Stimulated activated CD4-positive, alpha-beta T cell treated with anti-CD3 and anti-CD28 coated beads, Interleukin-1b, Interleukin-23, amount 100 ng/mL, for 4 hours (primary cell): ENCODE data around the gene PCDHA4.
"Not testable (repeated sequence)": the region's sequence is repeated elsewhere in the genome, so short reads cannot be mapped to it uniquely, and the experiment has no call there.

Source experiments
- DNase-seq, 2 donors: peaks; one replicate each; pipeline ENCODE4 v3.0.0-alpha.2; 2020; ENCODE audit warnings: low read depth in 2 of 2

PCDHA4 gene

DNA sequence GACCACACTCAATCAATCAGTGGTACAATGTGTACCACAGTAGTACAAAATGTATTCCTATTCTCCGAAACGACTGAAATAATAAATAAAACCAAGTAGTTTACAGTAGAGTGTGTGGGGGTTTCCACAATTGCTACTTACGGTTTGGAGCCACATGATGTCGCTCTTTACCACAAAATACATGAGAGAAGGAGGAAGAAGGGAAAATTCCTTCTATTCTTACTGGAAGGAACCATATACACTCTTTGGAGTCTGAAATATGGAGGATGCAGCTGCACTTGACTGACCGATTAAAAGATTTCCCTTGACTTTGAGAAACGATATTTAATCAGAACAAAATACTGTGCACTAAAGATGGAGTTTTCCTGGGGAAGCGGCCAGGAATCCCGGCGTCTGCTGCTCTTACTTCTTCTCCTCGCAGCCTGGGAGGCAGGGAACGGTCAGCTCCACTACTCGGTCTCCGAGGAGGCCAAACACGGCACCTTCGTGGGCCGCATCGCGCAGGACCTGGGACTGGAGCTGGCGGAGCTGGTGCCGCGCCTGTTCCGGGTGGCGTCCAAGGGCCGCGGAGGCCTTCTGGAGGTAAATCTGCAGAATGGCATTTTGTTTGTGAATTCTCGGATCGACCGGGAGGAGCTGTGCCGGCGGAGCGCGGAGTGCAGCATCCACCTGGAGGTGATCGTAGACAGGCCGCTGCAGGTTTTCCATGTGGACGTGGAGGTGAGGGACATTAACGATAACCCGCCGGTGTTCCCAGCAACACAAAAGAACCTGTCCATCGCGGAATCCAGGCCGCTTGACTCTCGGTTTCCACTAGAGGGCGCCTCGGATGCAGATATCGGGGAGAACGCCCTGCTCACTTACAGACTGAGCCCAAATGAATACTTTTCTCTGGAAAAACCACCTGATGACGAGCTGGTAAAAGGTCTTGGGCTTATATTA, at the start of gene PCDHA4:
TSS of gene PCDHA4 (plus strand) at position 235 of the 942 bp plus-strand sequence.
- no peak for DNase-seq

DNA sequence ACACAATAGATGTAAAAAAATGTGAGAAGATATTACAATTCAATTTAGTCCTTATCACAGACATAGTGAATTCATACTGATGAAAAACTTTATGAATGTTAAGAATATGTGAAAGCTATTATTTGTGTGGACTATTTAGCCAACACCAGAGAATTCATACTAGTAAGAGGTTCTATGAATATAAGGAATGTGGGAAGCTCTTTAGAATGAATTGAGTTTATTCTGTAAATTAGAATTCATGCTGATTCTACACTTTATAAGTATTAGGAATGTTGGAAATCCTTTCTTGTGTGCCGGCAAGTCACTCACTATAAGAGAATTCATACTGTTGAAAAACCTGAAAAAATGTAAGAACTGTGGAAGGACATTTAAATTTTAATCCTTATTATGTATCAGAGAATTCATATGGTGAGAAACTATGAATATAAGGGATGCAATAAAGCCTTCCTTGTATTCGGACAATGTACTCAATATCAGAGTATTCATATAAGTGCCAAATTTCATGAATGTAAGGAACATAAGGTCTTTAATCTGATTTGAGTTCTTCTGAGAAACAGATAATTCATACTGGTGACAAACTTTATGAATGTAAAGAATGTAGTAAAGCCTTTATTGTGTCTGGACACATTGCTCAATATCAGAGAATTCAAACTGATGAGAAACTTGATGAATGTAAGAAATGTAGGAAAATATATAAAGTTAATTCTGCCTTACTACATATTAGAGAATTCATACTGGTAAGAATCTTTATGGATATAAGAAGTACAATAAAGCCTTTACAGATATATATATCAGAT, 42.5 kb upstream of the PCDHA4 start:
- no peak for DNase-seq

DNA sequence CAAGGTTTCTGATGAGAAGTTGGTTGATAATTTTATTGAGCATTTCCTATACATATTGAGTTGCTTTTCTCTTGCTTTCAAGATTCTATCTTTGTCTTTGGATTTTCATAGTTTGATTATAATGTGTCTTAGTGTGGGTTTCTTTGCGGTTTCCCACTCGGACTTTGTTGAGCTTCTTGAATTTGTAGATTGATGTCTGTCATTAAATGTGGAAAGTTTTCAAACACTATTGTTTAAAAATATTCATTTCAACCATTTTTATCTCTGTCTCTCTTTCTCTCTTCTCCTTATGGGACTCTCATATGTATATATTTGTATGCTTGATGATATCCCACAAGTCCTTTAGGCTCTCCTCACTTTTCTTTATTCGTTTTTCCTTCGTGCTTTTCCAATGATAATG, 39.4 kb upstream of the PCDHA4 start:
- DNase-seq: no peak

DNA sequence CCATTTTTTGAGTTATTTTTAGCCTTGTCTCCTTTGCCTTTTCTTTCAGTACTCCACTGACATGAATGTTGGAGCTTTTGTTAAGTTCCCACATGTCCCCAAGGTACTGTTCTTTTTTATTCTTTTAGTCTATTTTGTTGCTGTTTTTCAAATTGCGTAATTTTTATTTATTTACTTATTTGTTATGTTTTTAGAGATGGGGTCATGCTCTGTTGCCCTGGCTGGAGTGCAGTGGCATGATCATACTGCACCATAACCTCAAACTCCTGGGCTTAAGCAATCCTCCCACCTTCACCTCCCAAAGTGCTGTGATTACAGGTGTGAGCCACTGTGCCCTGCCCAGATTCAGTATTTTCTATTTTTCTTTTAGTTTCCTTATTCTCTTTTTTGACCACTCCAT, 26.4 kb upstream of the PCDHA4 start:
- no peak for DNase-seq

DNA sequence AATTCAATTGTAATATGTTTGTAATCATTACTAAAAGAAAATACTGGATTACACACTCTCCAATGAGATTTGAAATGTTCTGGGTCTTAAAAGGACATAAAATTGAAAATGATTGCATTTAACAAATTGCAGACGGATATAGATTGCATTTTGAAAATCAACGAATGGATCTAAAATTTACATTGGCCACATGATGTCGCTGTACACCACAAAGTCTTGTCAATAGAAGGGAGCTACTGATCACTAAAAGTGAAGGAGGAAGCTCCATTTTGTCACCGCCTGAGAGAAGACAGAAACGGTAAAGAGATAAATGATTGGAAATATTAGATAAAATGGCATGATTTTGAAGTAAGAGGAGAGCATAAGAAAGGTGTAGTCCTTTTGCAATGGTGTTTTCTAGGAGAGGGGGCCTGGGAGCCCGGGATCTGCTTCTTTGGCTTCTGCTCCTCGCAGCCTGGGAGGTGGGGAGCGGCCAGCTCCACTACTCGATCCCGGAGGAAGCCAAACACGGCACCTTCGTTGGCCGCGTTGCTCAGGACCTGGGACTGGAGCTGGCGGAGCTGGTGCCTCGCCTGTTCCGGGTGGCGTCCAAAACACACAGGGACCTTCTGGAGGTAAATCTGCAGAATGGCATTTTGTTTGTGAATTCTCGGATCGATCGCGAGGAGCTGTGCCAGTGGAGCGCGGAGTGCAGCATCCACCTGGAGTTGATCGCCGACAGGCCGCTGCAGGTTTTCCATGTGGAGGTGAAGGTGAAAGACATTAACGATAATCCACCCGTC, 20.8 kb upstream of the PCDHA4 start, which contains the start of gene PCDHA1:
TSS of gene PCDHA1 (plus strand) at position 236 of the 782 bp plus-strand sequence.
- no peak for DNase-seq

DNA sequence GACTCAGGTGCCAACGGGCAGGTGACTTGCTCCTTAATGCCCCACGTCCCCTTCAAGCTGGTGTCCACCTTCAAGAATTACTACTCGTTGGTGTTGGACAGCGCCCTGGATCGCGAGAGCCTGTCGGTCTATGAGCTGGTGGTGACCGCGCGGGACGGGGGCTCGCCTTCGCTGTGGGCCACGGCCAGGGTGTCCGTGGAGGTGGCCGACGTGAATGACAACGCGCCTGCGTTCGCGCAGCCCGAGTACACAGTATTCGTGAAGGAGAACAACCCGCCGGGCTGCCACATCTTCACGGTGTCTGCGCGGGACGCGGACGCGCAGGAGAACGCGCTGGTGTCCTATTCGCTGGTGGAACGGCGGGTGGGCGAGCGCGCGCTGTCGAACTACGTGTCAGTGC, 19.4 kb upstream of the PCDHA4 start:
- DNase-seq: not testable (repeated sequence)

DNA sequence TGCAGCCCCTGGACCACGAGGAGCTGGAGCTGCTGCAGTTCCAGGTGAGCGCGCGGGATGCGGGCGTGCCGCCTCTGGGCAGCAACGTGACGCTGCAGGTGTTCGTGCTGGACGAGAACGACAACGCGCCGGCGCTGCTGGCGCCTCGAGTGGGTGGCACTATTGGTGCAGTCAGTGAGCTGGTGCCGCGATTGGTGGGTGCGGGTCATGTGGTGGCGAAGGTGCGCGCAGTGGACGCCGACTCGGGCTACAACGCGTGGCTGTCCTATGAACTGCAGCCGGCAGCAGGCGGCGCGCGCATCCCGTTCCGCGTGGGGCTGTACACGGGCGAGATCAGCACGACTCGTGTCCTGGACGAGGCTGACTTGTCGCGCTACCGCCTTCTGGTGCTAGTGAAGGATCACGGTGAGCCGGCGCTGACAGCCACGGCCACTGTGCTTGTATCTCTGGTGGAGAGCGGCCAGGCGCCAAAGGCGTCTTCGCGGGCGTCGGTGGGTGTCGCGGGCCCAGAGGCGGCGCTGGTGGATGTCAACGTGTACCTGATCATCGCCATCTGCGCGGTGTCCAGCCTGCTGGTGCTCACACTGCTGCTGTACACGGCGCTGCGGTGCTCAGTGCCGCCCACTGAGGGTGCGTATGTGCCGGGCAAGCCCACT, 18.9 kb upstream of the PCDHA4 start:
- not testable (repeated sequence) for DNase-seq

DNA sequence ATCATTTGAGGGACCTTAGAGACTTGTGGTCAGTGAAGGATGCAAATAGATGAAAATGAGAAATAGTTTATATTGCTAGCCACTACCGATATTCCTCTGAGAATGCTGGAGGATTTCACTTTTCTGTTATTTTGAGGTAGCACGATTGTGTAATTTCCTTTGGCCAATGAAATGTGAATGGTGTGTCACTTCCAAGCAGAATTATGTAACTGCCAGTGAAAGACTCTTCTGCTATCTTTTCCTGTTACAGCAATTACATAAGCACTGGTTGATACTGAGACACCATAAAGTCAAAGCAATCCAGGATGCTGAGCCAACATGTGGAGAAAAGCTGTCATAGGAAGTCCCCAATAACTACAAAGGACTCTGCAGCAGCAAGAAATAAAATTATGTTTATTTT, 15.8 kb upstream of the PCDHA4 start:
- DNase-seq: no peak

DNA sequence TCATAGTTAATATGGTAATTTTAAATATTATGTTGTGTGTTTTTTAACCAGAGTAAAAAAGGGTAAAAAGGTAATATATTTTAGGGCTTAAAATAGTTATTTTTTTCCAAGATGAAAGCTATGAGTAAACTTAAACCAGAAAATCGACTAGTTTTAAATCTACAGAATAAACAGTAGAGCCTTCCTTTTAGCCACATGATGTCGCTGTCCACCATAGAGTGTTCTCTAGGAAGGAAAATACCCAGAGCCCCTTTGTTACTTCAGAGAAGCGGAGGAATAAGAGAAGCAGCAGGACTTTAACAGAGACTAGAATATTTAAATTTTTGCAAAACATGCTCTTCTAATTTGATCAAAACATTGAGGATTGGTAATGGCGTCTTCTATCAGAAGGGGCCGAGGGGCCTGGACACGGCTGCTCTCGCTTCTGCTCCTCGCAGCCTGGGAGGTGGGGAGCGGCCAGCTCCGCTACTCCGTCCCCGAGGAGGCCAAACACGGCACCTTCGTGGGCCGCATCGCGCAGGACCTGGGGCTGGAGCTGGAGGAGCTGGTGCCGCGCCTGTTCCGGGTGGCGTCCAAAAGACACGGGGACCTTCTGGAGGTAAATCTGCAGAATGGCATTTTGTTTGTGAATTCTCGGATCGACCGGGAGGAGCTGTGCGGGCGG, 12.1 kb upstream of the PCDHA4 start, which contains the start of gene PCDHA2:
TSS of gene PCDHA2 (plus strand) at position 258 of the 664 bp plus-strand sequence.
- no peak for DNase-seq

DNA sequence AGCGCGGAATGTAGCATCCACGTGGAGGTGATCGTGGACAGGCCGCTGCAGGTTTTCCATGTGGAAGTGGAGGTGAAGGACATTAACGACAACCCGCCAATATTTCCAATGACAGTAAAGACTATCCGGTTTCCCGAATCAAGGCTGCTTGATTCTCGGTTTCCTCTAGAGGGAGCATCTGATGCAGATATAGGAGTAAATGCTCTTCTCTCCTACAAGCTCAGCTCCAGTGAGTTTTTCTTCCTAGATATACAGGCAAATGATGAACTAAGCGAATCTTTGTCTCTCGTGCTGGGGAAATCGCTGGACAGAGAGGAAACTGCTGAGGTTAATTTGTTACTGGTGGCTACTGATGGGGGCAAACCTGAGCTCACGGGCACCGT, 11.6 kb upstream of the PCDHA4 start:
- no peak for DNase-seq

DNA sequence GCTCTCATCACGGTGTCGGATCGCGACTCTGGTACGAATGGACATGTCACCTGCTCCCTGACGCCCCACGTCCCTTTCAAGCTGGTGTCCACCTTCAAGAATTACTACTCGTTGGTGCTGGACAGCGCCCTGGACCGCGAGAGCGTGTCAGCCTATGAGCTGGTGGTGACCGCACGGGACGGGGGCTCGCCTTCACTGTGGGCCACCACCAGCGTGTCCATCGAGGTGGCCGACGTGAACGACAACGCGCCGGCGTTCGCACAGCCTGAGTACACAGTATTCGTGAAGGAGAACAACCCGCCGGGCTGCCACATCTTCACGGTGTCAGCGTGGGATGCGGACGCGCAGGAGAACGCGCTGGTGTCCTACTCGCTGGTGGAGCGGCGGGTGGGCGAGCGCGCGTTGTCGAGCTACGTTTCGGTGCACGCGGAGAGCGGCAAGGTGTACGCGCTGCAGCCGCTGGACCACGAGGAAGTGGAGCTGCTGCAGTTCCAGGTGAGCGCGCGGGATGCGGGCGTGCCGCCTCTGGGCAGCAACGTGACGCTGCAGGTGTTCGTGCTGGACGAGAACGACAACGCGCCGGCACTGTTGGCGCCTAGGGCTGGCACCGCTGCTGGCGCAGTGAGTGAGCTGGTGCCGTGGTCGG, 10.7 kb upstream of the PCDHA4 start:
- DNase-seq: not testable (repeated sequence)

DNA sequence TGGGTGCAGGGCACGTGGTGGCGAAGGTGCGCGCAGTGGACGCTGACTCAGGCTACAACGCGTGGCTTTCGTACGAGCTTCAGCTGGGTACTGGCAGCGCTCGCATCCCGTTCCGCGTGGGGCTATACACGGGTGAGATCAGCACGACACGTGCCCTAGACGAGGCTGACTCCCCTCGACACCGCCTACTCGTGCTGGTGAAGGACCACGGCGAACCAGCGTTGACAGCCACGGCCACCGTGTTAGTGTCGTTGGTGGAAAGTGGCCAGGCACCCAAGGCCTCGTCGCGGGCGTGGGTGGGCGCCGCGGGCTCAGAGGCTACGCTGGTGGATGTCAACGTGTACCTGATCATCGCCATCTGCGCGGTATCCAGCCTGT, 10.2 kb upstream of the PCDHA4 start:
- DNase-seq: no peak

DNA sequence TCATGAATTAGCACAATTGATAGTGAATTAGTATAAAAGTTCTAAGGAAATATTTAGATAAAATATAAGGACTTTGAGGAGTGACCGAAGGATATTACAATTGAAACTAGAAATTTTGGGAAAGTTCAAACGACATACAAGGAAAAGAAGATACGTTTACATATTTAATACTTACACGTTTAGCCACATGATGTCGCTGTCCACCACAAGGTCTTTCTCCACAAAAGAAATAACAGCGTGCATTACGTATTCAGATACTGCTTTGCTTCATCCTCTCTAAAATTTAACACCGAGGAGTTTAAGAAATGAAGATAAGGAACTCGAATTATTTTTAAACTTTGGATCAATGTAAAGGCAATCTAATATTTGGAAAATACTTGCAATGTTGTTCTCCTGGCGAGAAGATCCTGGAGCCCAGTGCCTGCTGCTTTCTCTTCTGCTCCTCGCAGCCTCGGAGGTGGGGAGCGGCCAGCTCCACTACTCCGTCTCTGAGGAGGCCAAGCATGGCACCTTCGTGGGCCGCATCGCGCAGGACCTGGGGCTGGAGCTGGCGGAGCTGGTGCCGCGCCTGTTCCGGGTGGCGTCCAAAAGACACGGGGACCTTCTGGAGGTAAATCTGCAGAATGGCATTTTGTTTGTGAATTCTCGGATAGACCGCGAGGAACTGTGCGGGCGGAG, 5.9 kb upstream of the PCDHA4 start, which contains the start of gene PCDHA3:
TSS of gene PCDHA3 (plus strand) at position 242 of the 678 bp plus-strand sequence.
- DNase-seq: no peak

DNA sequence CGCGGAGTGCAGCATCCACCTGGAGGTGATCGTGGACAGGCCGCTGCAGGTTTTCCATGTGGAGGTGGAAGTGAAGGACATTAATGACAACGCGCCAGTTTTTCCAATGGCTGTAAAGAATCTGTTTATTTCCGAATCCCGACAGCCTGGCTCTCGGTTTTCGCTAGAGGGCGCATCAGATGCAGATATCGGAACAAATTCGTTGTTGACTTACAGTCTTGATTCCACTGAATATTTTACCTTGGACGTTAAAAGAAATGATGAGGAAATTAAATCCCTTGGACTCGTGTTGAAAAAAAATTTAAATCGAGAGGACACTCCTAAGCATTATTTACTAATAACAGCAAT, 5.4 kb upstream of the PCDHA4 start:
- DNase-seq: no peak

DNA sequence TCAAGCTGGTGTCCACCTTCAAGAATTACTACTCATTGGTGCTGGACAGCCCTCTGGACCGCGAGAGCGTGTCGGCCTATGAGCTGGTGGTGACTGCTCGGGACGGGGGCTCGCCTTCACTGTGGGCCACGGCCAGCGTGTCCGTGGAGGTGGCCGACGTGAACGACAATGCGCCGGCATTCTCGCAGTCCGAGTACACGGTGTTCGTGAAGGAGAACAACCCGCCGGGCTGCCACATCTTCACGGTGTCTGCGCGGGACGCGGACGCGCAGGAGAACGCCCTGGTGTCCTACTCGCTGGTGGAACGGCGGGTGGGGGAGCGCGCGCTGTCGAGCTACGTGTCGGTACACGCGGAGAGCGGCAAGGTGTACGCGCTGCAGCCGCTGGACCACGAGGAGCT, 4.5 kb upstream of the PCDHA4 start:
- not testable (repeated sequence) for DNase-seq

DNA sequence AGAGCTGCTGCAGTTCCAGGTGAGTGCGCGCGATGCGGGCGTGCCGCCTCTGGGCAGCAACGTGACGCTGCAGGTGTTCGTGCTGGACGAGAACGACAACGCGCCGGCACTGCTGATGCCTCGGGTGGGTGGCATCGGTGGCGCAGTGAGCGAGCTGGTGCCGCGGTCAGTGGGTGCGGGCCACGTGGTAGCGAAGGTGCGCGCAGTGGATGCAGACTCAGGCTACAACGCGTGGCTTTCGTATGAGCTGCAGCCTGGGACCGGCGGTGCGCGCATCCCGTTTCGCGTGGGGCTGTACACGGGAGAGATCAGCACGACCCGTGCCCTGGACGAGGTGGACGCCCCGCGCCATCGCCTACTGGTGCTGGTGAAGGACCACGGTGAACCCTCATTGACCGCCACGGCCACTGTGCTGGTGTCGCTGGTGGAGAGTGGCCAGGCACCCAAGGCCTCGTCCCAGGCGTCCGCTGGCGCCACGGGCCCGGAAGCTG, 4.0 kb upstream of the PCDHA4 start:
- no peak for DNase-seq

DNA sequence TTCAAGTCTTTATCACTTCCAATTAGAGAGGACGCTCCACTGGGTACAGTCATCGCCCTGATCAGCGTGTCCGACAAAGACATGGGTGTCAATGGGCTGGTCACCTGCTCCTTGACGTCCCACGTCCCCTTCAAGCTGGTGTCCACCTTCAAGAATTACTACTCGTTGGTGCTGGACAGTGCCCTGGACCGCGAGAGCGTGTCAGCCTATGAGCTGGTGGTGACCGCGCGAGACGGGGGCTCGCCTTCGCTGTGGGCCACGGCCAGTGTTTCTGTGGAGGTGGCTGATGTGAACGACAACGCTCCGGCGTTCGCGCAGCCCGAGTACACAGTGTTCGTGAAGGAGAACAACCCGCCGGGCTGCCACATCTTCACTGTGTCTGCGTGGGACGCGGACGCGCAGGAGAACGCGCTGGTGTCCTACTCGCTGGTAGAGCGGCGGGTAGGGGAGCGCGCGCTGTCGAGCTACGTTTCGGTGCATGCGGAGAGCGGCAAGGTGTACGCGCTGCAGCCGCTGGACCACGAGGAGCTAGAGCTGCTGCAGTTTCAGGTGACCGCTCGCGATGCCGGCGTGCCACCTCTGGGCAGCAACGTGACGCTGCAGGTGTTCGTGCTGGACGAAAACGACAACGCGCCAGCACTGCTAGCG, 1.5 kb downstream of the PCDHA4 start:
- not testable (repeated sequence) for DNase-seq

DNA sequence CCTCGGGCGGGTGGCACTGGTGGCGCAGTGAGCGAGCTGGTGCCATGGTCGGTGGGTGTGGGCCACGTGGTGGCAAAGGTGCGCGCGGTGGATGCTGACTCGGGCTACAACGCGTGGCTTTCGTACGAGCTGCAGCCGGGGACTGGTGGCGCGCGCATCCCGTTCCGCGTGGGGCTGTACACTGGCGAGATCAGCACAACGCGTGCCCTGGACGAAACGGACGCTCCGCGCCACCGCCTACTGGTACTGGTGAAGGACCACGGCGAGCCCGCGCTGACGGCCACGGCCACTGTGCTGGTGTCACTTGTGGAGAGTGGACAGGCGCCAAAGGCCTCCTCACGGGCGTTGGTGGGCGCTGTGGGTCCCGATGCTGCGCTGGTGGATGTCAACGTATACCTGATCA, 2.0 kb downstream of the PCDHA4 start:
- no peak for DNase-seq
